GM12864 (cell line): Measurements from ENCODE around the gene ZNF562.

Source experiments
- DNase-seq: peaks from one replicate; pipeline ENCODE4 v3.0.0-alpha.2; 2011; ENCODE audit warnings: low read depth
- H3K4me3 ChIP-seq: 2 replicates; pipeline ENCODE4 v1.5.1; 2011; ENCODE audit warnings: mild to moderate bottlenecking, low read depth, low read length, control low read depth
- CTCF ChIP-seq: IDR thresholded peaks from 2 replicates; pipeline ENCODE4 v1.5.1; 2011; ENCODE audit warnings: low read depth, mild to moderate bottlenecking, moderate library complexity, low read length, control low read depth, inconsistent platforms; ENCODE audit errors: missing control alignments

The ZNF562 gene

GRCh38 chr19:9674663-9675357 lies at the start of gene ZNF562:
Gene ZNF562, minus strand, starts transcription at chr19:9675100. Its CDS starts 14,356 bp downstream, at chr19:9660744.
- H3K4me3 ChIP-seq: peak within 1 kb of the TSS; percentile 75
- peak; percentile 72 for DNase-seq
- TF ChIP-seq CTCF: no peak

- H3K4me3 ChIP-seq: no peak overlapping the region
- DNase-seq: no peak
- no peak for TF ChIP-seq CTCF
Measured at GRCh38 chr19:9724157-9724556, 49.3 kb upstream of the ZNF562 start.

GRCh38 chr19:9721861-9722260 lies 47.0 kb upstream of the ZNF562 start:
- no peak for TF ChIP-seq CTCF
- DNase-seq: no peak
- H3K4me3 ChIP-seq: no peak overlapping the region

- H3K4me3 ChIP-seq: no peak overlapping the region
- no peak for TF ChIP-seq CTCF
- no peak for DNase-seq
Measured at GRCh38 chr19:9720541-9720940, 45.6 kb upstream of the ZNF562 start.

- DNase-seq: no peak
- H3K4me3 ChIP-seq: no peak overlapping the region
- no peak for TF ChIP-seq CTCF
Measured at GRCh38 chr19:9711815-9712214, 36.9 kb upstream of the ZNF562 start.

- DNase-seq: no peak
- H3K4me3 ChIP-seq: no peak overlapping the region
Measured at GRCh38 chr19:9709305-9709704, 34.4 kb upstream of the ZNF562 start.

More at GRCh38 chr19:9709305-9709704, 34.4 kb upstream of the ZNF562 start:
- TF ChIP-seq CTCF: no peak
